HFFc6 (cell line): Measurements from ENCODE around the gene TDP2. TPM values are rescaled to one million over a fixed set of nuclear protein-coding genes. Genes with fewer than 3 reads are reported as not detected.

Experiments
- DNase-seq: peaks from one replicate; pipeline ENCODE4 v3.0.0-alpha.2; 2018
- H3K27ac Mint-ChIP-seq: 2 replicates; pipeline ENCODE4 v1.8.0; 2020; ENCODE audit warnings: mild to moderate bottlenecking, mixed read lengths
- H3K27me3 Mint-ChIP-seq: 2 replicates; pipeline ENCODE4 v1.8.0; 2021; ENCODE audit warnings: mild to moderate bottlenecking, moderate library complexity, mixed read lengths; ENCODE audit not compliant: insufficient read depth
- H3K36me3 Mint-ChIP-seq: 2 replicates; pipeline ENCODE4 v1.8.0; 2021; ENCODE audit warnings: low read depth, mixed read lengths
- H3K4me1 Mint-ChIP-seq: 2 replicates; pipeline ENCODE4 v1.8.0; 2020; ENCODE audit warnings: low read depth, mixed read lengths
- H3K4me3 Mint-ChIP-seq: 2 replicates; pipeline ENCODE4 v1.8.0; 2020; ENCODE audit warnings: mild to moderate bottlenecking, moderate library complexity, mixed read lengths
- H3K9me3 Mint-ChIP-seq: 2 replicates; pipeline ENCODE4 v1.8.0; 2020; ENCODE audit warnings: mild to moderate bottlenecking, mixed read lengths
- total RNA-seq, 6 experiments: library from RNA; stranded (reverse); fragmentation: NEBNext Ultra II Directional; extraction: Animal tissue kit (Norgen Biotek cat#: 25700); gene quantifications; 2 replicates in 1 of 6; 3 replicates in 5 of 6; pipeline ENCODE4 v1.2.3, GENCODE V29; 2021
- TF ChIP-seq, protein P1 (sequence below): fragments of 200-600 bp; sonication (generic); IDR thresholded peaks from 2 replicates; pipeline ENCODE4 v1.5.0; 2021; ENCODE audit warnings: antibody characterized with exemption, mild to moderate bottlenecking

TDP2 gene
- total RNA-seq, 6 experiments from 2014 or later: 27.3 to 33.6 (median 30.7) TPM

- no peaks in the 10 kb centered on the region; the same call in 1 of the 2 replicates for H3K9me3 Mint-ChIP-seq
- H3K36me3 Mint-ChIP-seq: no peaks in the 10 kb centered on the region
- no peak overlapping the region for H3K27ac Mint-ChIP-seq
- no peak for DNase-seq
- no peak overlapping the region for H3K4me3 Mint-ChIP-seq
- H3K27me3 Mint-ChIP-seq: peaks cover 9% of the 10 kb centered on the region
- TF ChIP-seq, protein P1, sequence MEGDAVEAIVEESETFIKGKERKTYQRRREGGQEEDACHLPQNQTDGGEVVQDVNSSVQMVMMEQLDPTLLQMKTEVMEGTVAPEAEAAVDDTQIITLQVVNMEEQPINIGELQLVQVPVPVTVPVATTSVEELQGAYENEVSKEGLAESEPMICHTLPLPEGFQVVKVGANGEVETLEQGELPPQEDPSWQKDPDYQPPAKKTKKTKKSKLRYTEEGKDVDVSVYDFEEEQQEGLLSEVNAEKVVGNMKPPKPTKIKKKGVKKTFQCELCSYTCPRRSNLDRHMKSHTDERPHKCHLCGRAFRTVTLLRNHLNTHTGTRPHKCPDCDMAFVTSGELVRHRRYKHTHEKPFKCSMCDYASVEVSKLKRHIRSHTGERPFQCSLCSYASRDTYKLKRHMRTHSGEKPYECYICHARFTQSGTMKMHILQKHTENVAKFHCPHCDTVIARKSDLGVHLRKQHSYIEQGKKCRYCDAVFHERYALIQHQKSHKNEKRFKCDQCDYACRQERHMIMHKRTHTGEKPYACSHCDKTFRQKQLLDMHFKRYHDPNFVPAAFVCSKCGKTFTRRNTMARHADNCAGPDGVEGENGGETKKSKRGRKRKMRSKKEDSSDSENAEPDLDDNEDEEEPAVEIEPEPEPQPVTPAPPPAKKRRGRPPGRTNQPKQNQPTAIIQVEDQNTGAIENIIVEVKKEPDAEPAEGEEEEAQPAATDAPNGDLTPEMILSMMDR: no peak
- H3K4me1 Mint-ChIP-seq: peaks cover 2% of the 10 kb centered on the region
Observed at GRCh38 chr6:24640166-24640565, 26.5 kb downstream of the TDP2 start.

GRCh38 chr6:24636681-24637080 is 30.0 kb downstream of the TDP2 start:
- H3K4me1 Mint-ChIP-seq: no peaks in the 10 kb centered on the region
- H3K36me3 Mint-ChIP-seq: no peaks in the 10 kb centered on the region
- no peak overlapping the region for H3K4me3 Mint-ChIP-seq
- peaks cover 10% of the 10 kb centered on the region for H3K27me3 Mint-ChIP-seq
- H3K9me3 Mint-ChIP-seq: no peaks in the 10 kb centered on the region; the same call in 1 of the 2 replicates
- H3K27ac Mint-ChIP-seq: no peak overlapping the region
- DNase-seq: no peak
- TF ChIP-seq, protein P1: no peak

- TF ChIP-seq, protein P1: no peak
- peaks cover 11% of the 10 kb centered on the region for H3K27me3 Mint-ChIP-seq
- H3K27ac Mint-ChIP-seq: no peak overlapping the region
- no peaks in the 10 kb centered on the region for H3K9me3 Mint-ChIP-seq
- H3K4me3 Mint-ChIP-seq: no peak overlapping the region
- no peak for DNase-seq
- no peaks in the 10 kb centered on the region for H3K4me1 Mint-ChIP-seq
- no peaks in the 10 kb centered on the region for H3K36me3 Mint-ChIP-seq
Observed at GRCh38 chr6:24632573-24632972, 34.1 kb downstream of the TDP2 start.

GRCh38 chr6:24631671-24632070 is 35.0 kb downstream of the TDP2 start:
- peaks cover 15% of the 10 kb centered on the region for H3K27me3 Mint-ChIP-seq
- no peak overlapping the region for H3K27ac Mint-ChIP-seq
- DNase-seq: no peak
- H3K4me1 Mint-ChIP-seq: no peaks in the 10 kb centered on the region
- TF ChIP-seq, protein P1: no peak
- H3K9me3 Mint-ChIP-seq: no peaks in the 10 kb centered on the region
- no peaks in the 10 kb centered on the region for H3K36me3 Mint-ChIP-seq
- no peak overlapping the region for H3K4me3 Mint-ChIP-seq

DNA sequence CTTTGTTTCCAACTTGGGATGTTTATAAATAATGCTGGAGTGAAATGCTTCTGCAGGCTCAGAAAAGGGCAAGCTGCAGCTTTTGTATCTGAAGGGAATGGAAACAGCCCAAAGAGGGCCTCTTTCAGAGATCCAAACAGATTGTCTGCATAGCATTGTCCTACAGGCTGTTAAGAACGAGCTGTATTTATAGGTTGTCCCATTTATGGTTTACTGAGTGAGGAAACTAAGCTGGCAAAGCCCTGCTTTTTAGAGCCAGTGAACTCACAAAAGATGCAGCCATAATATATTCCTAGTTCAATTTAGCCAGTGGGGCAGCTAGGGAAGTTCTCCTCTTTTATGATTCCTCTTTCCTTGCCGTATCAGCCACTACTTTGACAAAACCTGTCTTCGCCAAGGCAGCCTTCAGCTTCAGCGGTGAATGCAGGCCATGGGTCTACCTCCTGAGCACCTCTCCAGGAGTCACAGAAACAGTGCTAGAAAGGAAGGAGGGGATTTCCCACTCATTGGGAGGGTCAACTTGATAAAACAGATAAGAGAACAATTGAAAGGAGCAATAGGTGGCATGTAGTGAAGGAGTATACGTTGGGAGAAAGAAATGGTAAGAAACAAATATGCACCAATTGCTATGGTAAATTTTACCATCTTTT is 35.7 kb downstream of the TDP2 start:
- DNase-seq: no peak
- Mint-ChIP-seq H3K9me3 (no peaks in the 10 kb centered on the region), H3K4me3 (no peak overlapping the region), H3K36me3 (no peaks in the 10 kb centered on the region), H3K4me1 (no peaks in the 10 kb centered on the region), H3K27me3 (peaks cover 21% of the 10 kb centered on the region), H3K27ac (no peak overlapping the region)
- TF ChIP-seq, protein P1: no peak
